ENCODE data around the gene VWA8.

VWA8 gene

GRCh38 chr13:41699759-41700158 lies 261.1 kb downstream of the VWA8 start:
- TF ChIP-seq OSR1 (CRISPR knock-in tag; IDR thresholded peaks at IDR 0.05) (no peak), RARB (CRISPR knock-in tag; IDR thresholded peaks at IDR 0.05) (no peak), BACH2 (CRISPR knock-in tag; IDR thresholded peaks at IDR 0.05; ENCODE audit: borderline replicate concordance) (no peak), ZNF565 (CRISPR knock-in tag; conservative IDR thresholded peaks at IDR 0.05; ENCODE audit: low read depth) (no peak), ISL1 (CRISPR knock-in tag; IDR thresholded peaks at IDR 0.05) (no peak), PATZ1 (CRISPR knock-in tag; IDR thresholded peaks at IDR 0.05; ENCODE audit: borderline replicate concordance) (no peak), POU6F1 (CRISPR knock-in tag; IDR thresholded peaks at IDR 0.05; ENCODE audit: borderline replicate concordance, low read depth) (no peak), TCF4 (CRISPR knock-in tag; IDR thresholded peaks at IDR 0.05; ENCODE audit: borderline replicate concordance) (no peak), CREB5 (CRISPR knock-in tag; IDR thresholded peaks at IDR 0.05; ENCODE audit: low read depth) (no peak), ZFP30 (CRISPR knock-in tag; IDR thresholded peaks at IDR 0.05) (no peak), CSDC2 (CRISPR knock-in tag; IDR thresholded peaks at IDR 0.05) (no peak), ZFP3 (CRISPR knock-in tag; IDR thresholded peaks at IDR 0.05) (no peak)
- TF ChIP-seq, protein P1, sequence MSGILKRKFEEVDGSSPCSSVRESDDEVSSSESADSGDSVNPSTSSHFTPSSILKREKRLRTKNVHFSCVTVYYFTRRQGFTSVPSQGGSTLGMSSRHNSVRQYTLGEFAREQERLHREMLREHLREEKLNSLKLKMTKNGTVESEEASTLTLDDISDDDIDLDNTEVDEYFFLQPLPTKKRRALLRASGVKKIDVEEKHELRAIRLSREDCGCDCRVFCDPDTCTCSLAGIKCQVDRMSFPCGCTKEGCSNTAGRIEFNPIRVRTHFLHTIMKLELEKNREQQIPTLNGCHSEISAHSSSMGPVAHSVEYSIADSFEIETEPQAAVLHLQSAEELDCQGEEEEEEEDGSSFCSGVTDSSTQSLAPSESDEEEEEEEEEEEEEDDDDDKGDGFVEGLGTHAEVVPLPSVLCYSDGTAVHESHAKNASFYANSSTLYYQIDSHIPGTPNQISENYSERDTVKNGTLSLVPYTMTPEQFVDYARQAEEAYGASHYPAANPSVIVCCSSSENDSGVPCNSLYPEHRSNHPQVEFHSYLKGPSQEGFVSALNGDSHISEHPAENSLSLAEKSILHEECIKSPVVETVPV (CRISPR knock-in tag; IDR thresholded peaks at IDR 0.05) = no peak
- no peak for ATAC-seq

GRCh38 chr13:41697578-41697977 lies 263.3 kb downstream of the VWA8 start:
- ATAC-seq = no peak
- TF ChIP-seq PATZ1 (CRISPR knock-in tag; IDR thresholded peaks at IDR 0.05; ENCODE audit: borderline replicate concordance) = no peak
- TF ChIP-seq ZFP3 (CRISPR knock-in tag; IDR thresholded peaks at IDR 0.05) = no peak
- no peak for TF ChIP-seq ZNF8 (CRISPR knock-in tag; IDR thresholded peaks at IDR 0.05)
- no peak for TF ChIP-seq ARNTL (CRISPR knock-in tag; IDR thresholded peaks at IDR 0.05; ENCODE audit: borderline replicate concordance, low read depth)
- no peak for TF ChIP-seq POU6F1 (CRISPR knock-in tag; IDR thresholded peaks at IDR 0.05; ENCODE audit: borderline replicate concordance, low read depth)
- TF ChIP-seq SNAI2 (CRISPR knock-in tag; IDR thresholded peaks at IDR 0.05) = no peak
- no peak for TF ChIP-seq ISL1 (CRISPR knock-in tag; IDR thresholded peaks at IDR 0.05)
- TF ChIP-seq CREB5 (CRISPR knock-in tag; IDR thresholded peaks at IDR 0.05; ENCODE audit: low read depth) = no peak
- TF ChIP-seq ESRRG (CRISPR knock-in tag; IDR thresholded peaks at IDR 0.05) = no peak
- no peak for TF ChIP-seq PPARA (CRISPR knock-in tag; IDR thresholded peaks at IDR 0.05; ENCODE audit: borderline replicate concordance)
- no peak for TF ChIP-seq TOX (CRISPR knock-in tag; IDR thresholded peaks at IDR 0.05; ENCODE audit: borderline replicate concordance)
- TF ChIP-seq CSDC2 (CRISPR knock-in tag; IDR thresholded peaks at IDR 0.05) = no peak
